Naive thymus-derived CD4-positive, alpha-beta T cell (primary cell): Measurements from ENCODE around the gene MGAT5B. TPM values are rescaled to one million over a fixed set of nuclear protein-coding genes. Genes with fewer than 3 reads are reported as not detected.

Experiments
- ATAC-seq: fragments of 150-1000 bp; cut with Tn5 transposase; 2 replicates; pipeline ENCODE4 v1.10.0; 2021; ENCODE audit warnings: mild to moderate bottlenecking, moderate library complexity
- CTCF ChIA-PET: fragments of 350-600 bp; sonication (Branson Sonifier 250); formaldehyde crosslinking; loops from one replicate; lab custom pipeline; 2021; ENCODE audit warnings: antibody characterized with exemption; lab: Charles Lee
- POLR2A ChIA-PET: fragments of 350-600 bp; sonication (Branson Sonifier 250); formaldehyde crosslinking; loops from one replicate; lab custom pipeline; 2021; ENCODE audit warnings: antibody characterized with exemption, inconsistent platforms; lab: Charles Lee
- DNase-seq, 9 donors: peaks; one replicate each; pipeline versions ENCODE4 v3.0.0 to v3.0.0-alpha.2; 2020 to 2022; ENCODE audit warnings: mixed read lengths in 1 of 9
- H3K27ac ChIP-seq: one replicate; pipeline ENCODE4 v1.7.0; 2013; ENCODE audit warnings: mild to moderate bottlenecking, low read depth, low read length, moderate library complexity
- H3K27me3 ChIP-seq, 2 donors: one replicate each; pipeline ENCODE4 v1.7.0; 2013; ENCODE audit warnings: low read length in 2 of 2, mild to moderate bottlenecking in 2 of 2, moderate library complexity in 2 of 2; ENCODE audit not compliant: control insufficient read depth in 2 of 2, insufficient read depth in 2 of 2
- H3K36me3 ChIP-seq, 3 experiments: 1 replicate in 2 of 3; 2 replicates in 1 of 3; pipeline ENCODE4 v1.7.0; 2013; ENCODE audit warnings: low read length in 3 of 3, mild to moderate bottlenecking in 3 of 3, moderate library complexity in 1 of 3; ENCODE audit not compliant: insufficient read depth in 3 of 3, control insufficient read depth in 2 of 3
- H3K4me1 ChIP-seq, 2 donors: one replicate each; pipeline ENCODE4 v1.7.0; 2013; ENCODE audit warnings: low read length in 2 of 2, mild to moderate bottlenecking in 2 of 2, moderate library complexity in 1 of 2; ENCODE audit not compliant: control insufficient read depth in 2 of 2, insufficient read depth in 2 of 2
- H3K4me3 ChIP-seq: 2 replicates; pipeline ENCODE4 v1.7.0; 2013; ENCODE audit warnings: mild to moderate bottlenecking, low read length
- H3K9me3 ChIP-seq, 3 experiments: 1 replicate in 2 of 3; 2 replicates in 1 of 3; pipeline ENCODE4 v1.7.0; 2013; ENCODE audit warnings: low read length in 3 of 3; ENCODE audit not compliant: control insufficient read depth in 2 of 3
- H3K27ac Mint-ChIP-seq, 9 donors: one replicate each; pipeline ENCODE4 v1.8.0; 2020 to 2022; ENCODE audit warnings: mixed read lengths in 9 of 9, mild to moderate bottlenecking in 8 of 9, moderate library complexity in 5 of 9, inconsistent platforms in 2 of 9
- H3K27me3 Mint-ChIP-seq, 5 donors: one replicate each; pipeline ENCODE4 v1.8.0; 2021 to 2022; ENCODE audit warnings: mixed read lengths in 5 of 5, mild to moderate bottlenecking in 1 of 5
- H3K36me3 Mint-ChIP-seq, 5 donors: one replicate each; pipeline ENCODE4 v1.8.0; 2020 to 2022; ENCODE audit warnings: mixed read lengths in 5 of 5, mild to moderate bottlenecking in 3 of 5, inconsistent platforms in 1 of 5
- H3K4me1 Mint-ChIP-seq, 7 donors: one replicate each; pipeline ENCODE4 v1.8.0; 2020 to 2022; ENCODE audit warnings: mixed read lengths in 7 of 7, mild to moderate bottlenecking in 3 of 7, inconsistent platforms in 1 of 7
- H3K4me3 Mint-ChIP-seq, 10 donors: one replicate each; pipeline ENCODE4 v1.8.0; 2020 to 2022; ENCODE audit warnings: mild to moderate bottlenecking in 10 of 10, mixed read lengths in 10 of 10, moderate library complexity in 6 of 10, inconsistent platforms in 2 of 10
- H3K9me3 Mint-ChIP-seq, 11 donors: one replicate each; pipeline ENCODE4 v1.8.0; 2020 to 2022; ENCODE audit warnings: mixed read lengths in 11 of 11, mild to moderate bottlenecking in 4 of 11, inconsistent platforms in 1 of 11, moderate library complexity in 1 of 11
- intact Hi-C, 2 donors: fragments of 100-400 bp; cut with micrococcal nuclease; formaldehyde crosslinking; loops; one replicate each; pipeline ENCODE4 v1.15.1; 2023
- polyA plus RNA-seq, 2 donors: library from polyadenylated mRNA; unstranded; fragments of 300-500 nt; fragmentation: Illumina TruSeq; gene quantifications; one replicate each; pipeline ENCODE4 v1.2.3, GENCODE V29; 2021
- total RNA-seq, 6 experiments: library from RNA in 5 of 6; stranded (reverse) in 5 of 6; gene quantifications; 1 replicate in 5 of 6; 2 replicates in 1 of 6; pipeline ENCODE4 v1.2.3 and lab custom pipeline; 2021 to 2026

Gene MGAT5B
- total and polyA plus RNA-seq, 7 experiments from 2014 or later = 0.12 to 3.7 (median 1.5) TPM; not detected in 1

GRCh38 chr17:76937238-76937637, 69.0 kb downstream of the MGAT5B start:
- ATAC-seq = no peak
- ChIA-PET CTCF (no interaction called here), POLR2A (no interaction called here)
- peaks cover 0 to 1% (median 0%) of the 10 kb centered on the region in 11 donors for H3K9me3 Mint-ChIP-seq
- no peaks in the 10 kb centered on the region for H3K4me1 ChIP-seq
- no peak for DNase-seq
- H3K9me3 ChIP-seq = no peaks in the 10 kb centered on the region
- H3K27me3 Mint-ChIP-seq = peaks cover 0 to 17% (median 0%) of the 10 kb centered on the region in 5 donors
- H3K27ac Mint-ChIP-seq = no peak overlapping the region
- H3K4me3 Mint-ChIP-seq = no peak overlapping the region
- peaks cover 0 to 3% (median 0%) of the 10 kb centered on the region in 7 donors for H3K4me1 Mint-ChIP-seq
- no peaks in the 10 kb centered on the region for H3K27me3 ChIP-seq
- H3K36me3 Mint-ChIP-seq = no peaks in the 10 kb centered on the region
- H3K36me3 ChIP-seq = no peaks in the 10 kb centered on the region
- H3K4me3 ChIP-seq = no peak overlapping the region
- H3K27ac ChIP-seq = no peak overlapping the region
- intact Hi-C loops = no loop called here

DNA sequence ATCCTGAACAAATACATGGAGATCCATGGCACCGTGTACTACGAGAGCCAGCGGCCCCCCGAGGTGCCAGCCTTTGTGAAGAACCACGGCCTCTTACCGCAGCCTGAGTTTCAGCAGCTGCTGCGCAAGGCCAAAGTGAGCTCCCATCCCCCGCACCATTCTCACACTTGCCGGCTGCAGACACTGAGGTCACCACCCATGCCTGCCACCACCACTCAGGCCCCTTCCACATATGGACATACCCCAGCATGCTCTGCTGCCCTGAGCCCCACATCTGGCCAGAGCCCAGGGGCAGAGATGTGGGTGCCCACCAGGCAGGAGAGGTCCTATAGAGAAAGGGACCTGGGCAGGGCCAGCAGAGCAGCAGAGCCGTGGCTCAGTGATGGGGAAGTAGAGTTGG, 69.8 kb downstream of the MGAT5B start:
- ChIA-PET CTCF (interaction anchor here (0.6 kb wide), 1 partner anchor 1190 kb away, joined by 3 read pairs; no protein-coding TSS in a partner anchor), POLR2A (no interaction called here)
- no peaks in the 10 kb centered on the region for H3K36me3 ChIP-seq
- no peak overlapping the region for H3K4me3 ChIP-seq
- H3K36me3 Mint-ChIP-seq = no peaks in the 10 kb centered on the region
- H3K27me3 Mint-ChIP-seq = peaks cover 0 to 17% (median 0%) of the 10 kb centered on the region in 5 donors
- H3K4me1 ChIP-seq = no peaks in the 10 kb centered on the region
- intact Hi-C loops = no loop called here
- peaks cover 0 to 3% (median 0%) of the 10 kb centered on the region in 7 donors for H3K4me1 Mint-ChIP-seq
- H3K4me3 Mint-ChIP-seq = no peak overlapping the region
- H3K27ac Mint-ChIP-seq = no peak overlapping the region
- no peak overlapping the region for H3K27ac ChIP-seq
- no peak for DNase-seq
- no peaks in the 10 kb centered on the region for H3K9me3 ChIP-seq
- no peak for ATAC-seq
- H3K9me3 Mint-ChIP-seq = no peaks in the 10 kb centered on the region
- no peaks in the 10 kb centered on the region for H3K27me3 ChIP-seq

DNA sequence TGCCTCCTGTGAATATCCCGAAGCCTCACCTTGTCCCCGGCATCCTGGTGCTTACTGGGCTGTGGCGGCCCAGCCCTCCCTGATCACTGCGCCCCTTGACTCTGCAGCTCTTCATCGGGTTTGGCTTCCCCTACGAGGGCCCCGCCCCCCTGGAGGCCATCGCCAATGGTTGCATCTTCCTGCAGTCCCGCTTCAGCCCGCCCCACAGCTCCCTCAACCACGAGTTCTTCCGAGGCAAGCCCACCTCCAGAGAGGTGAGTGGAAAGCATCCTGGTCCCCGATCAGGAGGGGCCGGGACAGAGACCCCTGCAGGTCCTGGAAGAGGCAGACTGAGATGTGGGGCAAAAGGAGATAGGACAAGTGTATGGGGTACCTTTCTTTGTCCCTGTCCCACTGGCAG, 72.1 kb downstream of the MGAT5B start:
- H3K9me3 Mint-ChIP-seq = no peaks in the 10 kb centered on the region
- ChIA-PET CTCF (interaction anchor here (0.5 kb wide), 1 partner anchor 117 kb away, joined by 3 read pairs; no protein-coding TSS in a partner anchor), POLR2A (interaction anchor here (0.9 kb wide), 1 partner anchor 41 kb away, joined by 3 read pairs; no protein-coding TSS in a partner anchor)
- H3K4me1 ChIP-seq = no peaks in the 10 kb centered on the region
- H3K27me3 Mint-ChIP-seq = peaks cover 0 to 10% (median 0%) of the 10 kb centered on the region in 5 donors
- ATAC-seq (no peak), DNase-seq (no peak)
- H3K9me3 ChIP-seq = no peaks in the 10 kb centered on the region
- intact Hi-C loops = no loop called here
- no peak overlapping the region for H3K4me3 Mint-ChIP-seq
- H3K4me3 ChIP-seq = no peak overlapping the region
- no peaks in the 10 kb centered on the region for H3K36me3 Mint-ChIP-seq
- H3K4me1 Mint-ChIP-seq = peaks cover 0 to 3% (median 0%) of the 10 kb centered on the region in 7 donors
- H3K27ac Mint-ChIP-seq = no peak overlapping the region
- H3K36me3 ChIP-seq = no peaks in the 10 kb centered on the region
- H3K27ac ChIP-seq = no peak overlapping the region
- H3K27me3 ChIP-seq = no peaks in the 10 kb centered on the region

DNA sequence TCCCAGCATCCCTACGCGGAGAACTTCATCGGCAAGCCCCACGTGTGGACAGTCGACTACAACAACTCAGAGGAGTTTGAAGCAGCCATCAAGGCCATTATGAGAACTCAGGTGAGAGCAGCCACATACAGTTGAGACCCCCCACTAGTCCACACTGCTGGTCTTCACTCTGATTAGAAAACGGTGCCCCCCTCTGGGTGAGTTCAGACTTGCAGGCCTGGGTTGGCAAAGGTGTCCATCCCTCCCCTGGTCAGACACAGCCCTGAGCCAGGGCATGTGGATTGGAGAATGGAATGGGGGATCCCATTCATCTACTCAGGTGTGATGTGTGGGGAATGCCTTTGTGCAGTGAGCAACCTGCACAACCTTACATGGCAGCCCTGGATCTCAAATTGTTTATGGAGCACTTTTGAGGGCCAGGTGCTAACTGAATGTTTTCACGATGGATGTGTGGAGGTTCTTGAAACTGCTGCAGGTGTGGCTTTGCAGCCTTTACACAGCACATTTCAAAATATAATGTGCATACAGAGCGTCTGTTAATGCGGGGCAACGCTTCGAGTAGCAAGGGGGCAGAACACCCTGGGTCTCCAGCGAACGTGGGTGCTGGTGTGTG, 72.6 kb downstream of the MGAT5B start:
- POLR2A ChIA-PET = interaction anchor here (0.9 kb wide), 1 partner anchor 41 kb away, joined by 3 read pairs; no protein-coding TSS in a partner anchor
- ATAC-seq = no peak
- H3K4me3 Mint-ChIP-seq = no peak overlapping the region
- no peaks in the 10 kb centered on the region for H3K36me3 Mint-ChIP-seq
- Histone ChIP-seq H3K4me3 (no peak overlapping the region), H3K27me3 (no peaks in the 10 kb centered on the region), H3K27ac (no peak overlapping the region), H3K9me3 (no peaks in the 10 kb centered on the region), H3K36me3 (no peaks in the 10 kb centered on the region), H3K4me1 (no peaks in the 10 kb centered on the region)
- H3K4me1 Mint-ChIP-seq = peaks cover 0 to 3% (median 0%) of the 10 kb centered on the region in 7 donors
- H3K27ac Mint-ChIP-seq = no peak overlapping the region
- peaks cover 0 to 10% (median 0%) of the 10 kb centered on the region in 5 donors for H3K27me3 Mint-ChIP-seq
- no peaks in the 10 kb centered on the region for H3K9me3 Mint-ChIP-seq
- DNase-seq = no peak
- intact Hi-C loops = no loop called here
- CTCF ChIA-PET = interaction anchor here (0.5 kb wide), 1 partner anchor 116 kb away, joined by 3 read pairs; no protein-coding TSS in a partner anchor

GRCh38 chr17:76943202-76943601, 75.0 kb downstream of the MGAT5B start:
- ChIA-PET CTCF (no interaction called here), POLR2A (no interaction called here)
- no peak overlapping the region for H3K4me3 Mint-ChIP-seq
- no peak overlapping the region for H3K27ac ChIP-seq
- ATAC-seq (no peak), DNase-seq (no peak)
- no peaks in the 10 kb centered on the region for H3K27me3 ChIP-seq
- no peak overlapping the region for H3K4me3 ChIP-seq
- H3K4me1 Mint-ChIP-seq = no peaks in the 10 kb centered on the region
- H3K4me1 ChIP-seq = no peaks in the 10 kb centered on the region
- no peaks in the 10 kb centered on the region for H3K36me3 Mint-ChIP-seq
- no peaks in the 10 kb centered on the region for H3K27me3 Mint-ChIP-seq
- no peaks in the 10 kb centered on the region for H3K9me3 ChIP-seq
- no peaks in the 10 kb centered on the region for H3K9me3 Mint-ChIP-seq
- H3K27ac Mint-ChIP-seq = no peak overlapping the region
- no peaks in the 10 kb centered on the region for H3K36me3 ChIP-seq
- intact Hi-C loops = no loop called here

GRCh38 chr17:76943781-76944213, 75.6 kb downstream of the MGAT5B start:
- Histone ChIP-seq H3K4me3 (no peak overlapping the region), H3K27me3 (no peaks in the 10 kb centered on the region), H3K4me1 (no peaks in the 10 kb centered on the region), H3K36me3 (no peaks in the 10 kb centered on the region), H3K9me3 (no peaks in the 10 kb centered on the region), H3K27ac (no peak overlapping the region)
- ChIA-PET POLR2A (no interaction called here), CTCF (no interaction called here)
- Mint-ChIP-seq H3K27me3 (no peaks in the 10 kb centered on the region), H3K4me1 (no peaks in the 10 kb centered on the region), H3K27ac (peak overlapping the region in 1 of 9 donors; percentile 68), H3K9me3 (no peaks in the 10 kb centered on the region), H3K4me3 (no peak overlapping the region), H3K36me3 (no peaks in the 10 kb centered on the region)
- DNase-seq (no peak), ATAC-seq (no peak)
- intact Hi-C loops = no loop called here

DNA sequence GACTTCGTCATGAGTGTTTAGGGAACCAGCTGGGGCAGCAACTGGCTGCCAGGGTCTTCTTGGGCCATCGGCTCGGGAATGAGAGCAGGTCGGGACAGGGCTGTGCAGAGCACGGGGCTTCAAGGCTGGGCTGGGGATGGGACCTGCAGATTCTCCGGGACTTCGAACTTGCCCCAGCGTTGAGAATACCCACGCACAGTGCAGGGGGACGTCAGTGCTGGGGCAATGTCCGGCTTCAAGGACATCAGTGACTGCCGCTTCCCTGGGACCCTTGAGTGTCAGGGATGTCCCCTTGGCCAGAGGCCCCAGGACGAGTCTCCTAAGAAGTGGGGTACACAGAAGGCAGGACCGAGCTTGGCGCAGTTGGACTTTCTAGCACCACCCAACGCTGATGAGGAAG, 76.3 kb downstream of the MGAT5B start:
- no peaks in the 10 kb centered on the region for H3K36me3 Mint-ChIP-seq
- no peaks in the 10 kb centered on the region for H3K36me3 ChIP-seq
- no peak for DNase-seq
- H3K9me3 ChIP-seq = no peaks in the 10 kb centered on the region
- ChIA-PET CTCF (no interaction called here), POLR2A (no interaction called here)
- H3K4me1 ChIP-seq = no peaks in the 10 kb centered on the region
- H3K27ac Mint-ChIP-seq = no peak overlapping the region
- no peak overlapping the region for H3K4me3 ChIP-seq
- H3K4me3 Mint-ChIP-seq = no peak overlapping the region
- ATAC-seq = no peak
- H3K27me3 Mint-ChIP-seq = no peaks in the 10 kb centered on the region
- no peak overlapping the region for H3K27ac ChIP-seq
- intact Hi-C loops = no loop called here
- H3K9me3 Mint-ChIP-seq = no peaks in the 10 kb centered on the region
- no peaks in the 10 kb centered on the region for H3K4me1 Mint-ChIP-seq
- H3K27me3 ChIP-seq = no peaks in the 10 kb centered on the region
